Pancreas (tissue), 10 donors: Measurements from ENCODE around the gene GALNT13. TPM values are rescaled to one million over a fixed set of nuclear protein-coding genes. Genes with fewer than 3 reads are reported as not detected.

ENCODE experiments used
- ATAC-seq, 4 donors: fragments of 200-7000 bp; cut with Tn5 transposase; one replicate each; pipeline versions ENCODE4 v1.8.0 to v1.9.1; 2020; ENCODE audit warnings: mild to moderate bottlenecking in 4 of 4, moderate library complexity in 4 of 4
- DNase-seq, 6 donors: peaks; one replicate each; pipeline ENCODE4 v3.0.0-alpha.2; 2020
- FAIRE-seq: peaks from 2 replicates; lab custom pipeline; 2012; peaks lifted over from hg19 to GRCh38; lab: Jason Lieb, UNC
- H3K27ac ChIP-seq, 4 donors: fragments of 200-600 bp; sonication (generic); 1 replicate in 3 of 4; 2 replicates in 1 of 4; pipeline versions ENCODE4 v1.5.0 to v1.8.0; 2020
- H3K27me3 ChIP-seq, 4 donors: fragments of 200-600 bp; one replicate each; pipeline ENCODE4 v1.8.0; 2021
- H3K36me3 ChIP-seq, 3 donors: fragments of 200-600 bp; sonication (generic) in 1 of 3; one replicate each; pipeline versions ENCODE4 v1.5.0 to v1.8.0; 2020 to 2021
- H3K4me1 ChIP-seq, 3 donors: fragments of 200-600 bp; one replicate each; pipeline ENCODE4 v1.8.0; 2021
- H3K4me3 ChIP-seq, 4 donors: fragments of 200-600 bp; sonication (generic) in 2 of 4; one replicate each; pipeline versions ENCODE4 v1.5.0 to v1.8.0; 2020 to 2021
- H3K9me3 ChIP-seq, 4 donors: fragments of 200-600 bp; one replicate each; pipeline ENCODE4 v1.8.0; 2021
- WGBS, 2 donors: extraction: QIAGEN DNeasy Blood & Tissue Kit; methylation state at CpG; one replicate each; pipeline ENCODE4 v1.1.7; 2013; 5-methylcytosine and 5-hydroxymethylcytosine counted together
- intact Hi-C, 3 donors: fragments of 100-400 bp; cut with DNase I; formaldehyde crosslinking; loops; one replicate each; pipeline versions ENCODE4 v1.11.1 to v1.14.2; 2022
- polyA plus RNA-seq, 2 donors: library from polyadenylated mRNA; stranded (reverse); fragments of 200-250 nt; gene quantifications; one replicate each; pipeline ENCODE4 v1.2.3, GENCODE V29; 2013
- total RNA-seq, 6 donors: library from RNA; stranded (reverse); fragmentation: NEBNext Ultra II Directional in 4 of 6; extraction: Animal tissue kit (Norgen Biotek cat#: 25700) in 4 of 6; gene quantifications; one replicate each; pipeline versions ENCODE4 v1.2.1 to v1.2.4, GENCODE V29; 2021 to 2023
- TF ChIP-seq, protein P1 (sequence below), 4 donors: fragments of 200-600 bp; sonication (generic) in 3 of 4; IDR thresholded peaks; one replicate each; pipeline versions ENCODE4 v1.5.0 to v1.8.0; 2021; ENCODE audit warnings: antibody characterized with exemption in 4 of 4
- donor health status: healthy with polysubstance abuse.
- donor health status: DM: no; HTN: no; CAD: no; lungs with moderate emphysema.
- donor health status: DM: no; HTN: no; CAD: no.
- donor health status: control.
- donor health status: control.
- donor health status: Bipolar disorder and iron deficiency.
- donor health status: DM: yes; HTN: yes; CAD: no.
- donor health status: DM: no; HTN: no; CAD: no.
- donor health status: DM: no; HTN: no; CAD: no.
- donor health status: DM: yes; HTN: yes; CAD: no.

GALNT13 gene
- total and polyA plus RNA-seq, 8 donors, result 0.09 to 1.8 (median 0.74) TPM

DNA sequence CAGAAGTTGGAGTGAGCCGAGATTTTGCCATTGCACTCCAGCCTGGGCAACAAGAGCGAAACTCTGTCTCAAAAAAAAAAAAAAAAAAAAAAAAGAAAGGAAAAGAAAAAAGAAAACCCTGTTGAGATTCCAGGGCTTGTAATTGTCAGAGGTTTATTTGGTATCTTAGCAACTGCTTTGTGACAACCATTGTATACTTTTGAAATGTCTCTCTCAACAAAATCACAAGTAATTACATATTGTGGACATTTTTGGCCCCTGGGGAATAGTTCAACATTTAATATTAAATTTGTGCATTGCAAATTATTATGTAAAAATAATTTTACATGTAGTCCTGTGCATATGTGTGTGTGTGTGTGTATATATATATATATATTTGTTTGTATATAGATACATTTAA is 270.8 kb downstream of the GALNT13 start:
- Histone ChIP-seq H3K4me3 (no peak overlapping the region), H3K36me3 (no peaks in the 10 kb centered on the region), H3K4me1 (no peaks in the 10 kb centered on the region), H3K27me3 (no peaks in the 10 kb centered on the region), H3K27ac (no peak overlapping the region), H3K9me3 (no peaks in the 10 kb centered on the region)
- intact Hi-C loops, result no loop called here
- DNase-seq, result no peak
- FAIRE-seq, result no peak
- TF ChIP-seq, protein P1, sequence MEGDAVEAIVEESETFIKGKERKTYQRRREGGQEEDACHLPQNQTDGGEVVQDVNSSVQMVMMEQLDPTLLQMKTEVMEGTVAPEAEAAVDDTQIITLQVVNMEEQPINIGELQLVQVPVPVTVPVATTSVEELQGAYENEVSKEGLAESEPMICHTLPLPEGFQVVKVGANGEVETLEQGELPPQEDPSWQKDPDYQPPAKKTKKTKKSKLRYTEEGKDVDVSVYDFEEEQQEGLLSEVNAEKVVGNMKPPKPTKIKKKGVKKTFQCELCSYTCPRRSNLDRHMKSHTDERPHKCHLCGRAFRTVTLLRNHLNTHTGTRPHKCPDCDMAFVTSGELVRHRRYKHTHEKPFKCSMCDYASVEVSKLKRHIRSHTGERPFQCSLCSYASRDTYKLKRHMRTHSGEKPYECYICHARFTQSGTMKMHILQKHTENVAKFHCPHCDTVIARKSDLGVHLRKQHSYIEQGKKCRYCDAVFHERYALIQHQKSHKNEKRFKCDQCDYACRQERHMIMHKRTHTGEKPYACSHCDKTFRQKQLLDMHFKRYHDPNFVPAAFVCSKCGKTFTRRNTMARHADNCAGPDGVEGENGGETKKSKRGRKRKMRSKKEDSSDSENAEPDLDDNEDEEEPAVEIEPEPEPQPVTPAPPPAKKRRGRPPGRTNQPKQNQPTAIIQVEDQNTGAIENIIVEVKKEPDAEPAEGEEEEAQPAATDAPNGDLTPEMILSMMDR (IDR thresholded peaks at IDR 0.05), result no peak
- ATAC-seq, result no peak
- WGBS, 2 donors, result 63 to 93% methylated on average over 2 of the region's 2 CpGs

DNA sequence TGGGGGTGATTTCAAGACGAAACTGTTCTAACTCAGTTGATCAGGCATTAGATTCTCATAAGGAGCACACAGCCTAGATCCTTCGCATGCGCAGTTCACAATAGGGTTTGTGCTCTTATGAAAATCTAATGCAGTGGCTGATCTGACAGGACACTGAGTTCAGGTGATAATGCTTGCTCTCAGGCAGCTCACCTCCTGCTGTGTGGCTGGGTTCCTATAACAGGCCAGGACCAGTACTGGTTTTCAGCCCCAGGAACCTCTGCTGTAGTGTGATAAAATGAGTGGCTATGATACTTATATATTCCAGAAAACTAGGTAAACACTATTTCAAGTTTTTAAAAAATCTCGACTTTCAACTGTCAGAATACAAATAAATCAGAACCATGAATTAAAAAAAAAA is 271.4 kb downstream of the GALNT13 start:
- DNase-seq (no peak), FAIRE-seq (no peak), ATAC-seq (no peak)
- no peaks in the 10 kb centered on the region for H3K4me1 ChIP-seq
- WGBS, 2 donors, result 61 to 76% methylated on average over 4 of the region's 4 CpGs
- no peaks in the 10 kb centered on the region for H3K9me3 ChIP-seq
- intact Hi-C loops, result no loop called here
- H3K27ac ChIP-seq, result no peak overlapping the region
- no peaks in the 10 kb centered on the region for H3K27me3 ChIP-seq
- no peaks in the 10 kb centered on the region for H3K36me3 ChIP-seq
- TF ChIP-seq, protein P1 (IDR thresholded peaks at IDR 0.05), result no peak
- no peak overlapping the region for H3K4me3 ChIP-seq

DNA sequence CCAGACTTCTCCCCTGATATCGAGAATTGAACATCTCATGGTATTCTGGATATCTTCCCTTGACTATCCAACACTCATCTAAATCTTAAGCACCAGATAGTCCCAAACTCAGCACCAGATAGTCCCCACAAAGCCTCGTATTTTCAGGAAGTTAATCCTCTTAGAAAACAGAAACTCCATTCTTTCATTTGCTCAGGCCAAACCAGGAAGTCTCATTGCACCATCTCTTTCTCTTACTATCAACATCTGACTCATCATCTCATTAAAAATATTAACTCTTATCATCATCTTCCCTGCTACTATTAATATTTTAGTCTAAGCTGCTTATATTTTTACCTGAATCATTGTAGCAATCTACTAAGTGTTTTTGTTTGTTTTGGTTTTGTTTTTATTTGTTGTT is 286.4 kb downstream of the GALNT13 start:
- no peaks in the 10 kb centered on the region for H3K9me3 ChIP-seq
- intact Hi-C loops, result no loop called here
- no peak for FAIRE-seq
- no peak for DNase-seq
- no peak overlapping the region for H3K4me3 ChIP-seq
- H3K27me3 ChIP-seq, result no peaks in the 10 kb centered on the region
- H3K36me3 ChIP-seq, result no peaks in the 10 kb centered on the region
- H3K4me1 ChIP-seq, result no peaks in the 10 kb centered on the region
- H3K27ac ChIP-seq, result no peak overlapping the region
- TF ChIP-seq, protein P1 (IDR thresholded peaks at IDR 0.05), result no peak
- 37 to 47% methylated on average over 2 of the region's 2 CpGs for WGBS, 2 donors
- ATAC-seq, result no peak

DNA sequence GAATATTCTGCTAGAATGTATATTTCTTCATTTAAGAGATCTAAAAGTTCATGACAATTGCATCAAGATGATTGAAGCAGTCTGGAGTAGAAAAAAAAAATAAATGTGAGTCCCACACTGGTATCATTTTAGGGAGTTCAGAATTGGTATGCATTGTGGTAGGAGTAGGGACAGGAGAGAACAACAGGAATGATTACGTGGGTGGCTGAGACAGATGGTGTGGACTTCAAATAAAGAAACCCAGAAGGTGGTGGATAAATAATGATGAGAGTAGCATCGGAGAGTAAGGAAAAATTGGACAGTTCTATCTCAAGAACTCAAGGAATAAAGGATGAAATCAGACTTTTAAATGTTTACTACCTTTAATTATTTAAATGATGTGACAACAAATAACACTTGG is 289.6 kb downstream of the GALNT13 start:
- TF ChIP-seq, protein P1 (IDR thresholded peaks at IDR 0.05), result no peak
- intact Hi-C loops, result no loop called here
- no peak for ATAC-seq
- Histone ChIP-seq H3K9me3 (no peaks in the 10 kb centered on the region), H3K4me3 (no peak overlapping the region), H3K27me3 (no peaks in the 10 kb centered on the region), H3K4me1 (no peaks in the 10 kb centered on the region), H3K36me3 (no peaks in the 10 kb centered on the region), H3K27ac (no peak overlapping the region)
- WGBS, 2 donors, result 56 to 78% methylated on average over 2 of the region's 2 CpGs
- FAIRE-seq, result no peak
- no peak for DNase-seq

DNA sequence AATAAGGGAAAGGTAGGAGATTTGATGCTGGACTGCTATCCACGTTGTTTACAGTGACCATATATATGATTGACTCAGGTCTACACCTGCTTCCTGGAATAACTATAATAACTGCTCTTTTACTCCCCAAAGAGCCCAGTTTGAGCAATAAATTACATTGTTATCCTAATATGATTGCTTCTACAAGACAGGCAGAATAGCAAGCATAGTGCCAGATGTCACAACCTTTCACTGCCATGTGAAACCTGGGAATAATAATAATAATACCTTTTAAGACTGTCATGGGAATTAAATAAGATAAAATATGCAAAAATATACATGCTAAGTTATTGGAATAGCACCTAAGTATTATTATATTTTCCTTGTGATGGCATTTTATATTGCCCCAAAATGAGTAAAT is 298.7 kb downstream of the GALNT13 start:
- H3K27me3 ChIP-seq, result no peaks in the 10 kb centered on the region
- no peaks in the 10 kb centered on the region for H3K9me3 ChIP-seq
- 23 to 30% methylated on average over 1 of the region's 1 CpG for WGBS, 2 donors
- no peak overlapping the region for H3K27ac ChIP-seq
- H3K4me1 ChIP-seq, result no peaks in the 10 kb centered on the region
- intact Hi-C loops, result no loop called here
- no peak for DNase-seq
- no peaks in the 10 kb centered on the region for H3K36me3 ChIP-seq
- no peak for FAIRE-seq
- TF ChIP-seq, protein P1 (IDR thresholded peaks at IDR 0.05), result no peak
- no peak overlapping the region for H3K4me3 ChIP-seq
- ATAC-seq, result no peak
